DND-41 (cell line): ENCODE measurements around the gene FAM131C.
"Not testable (repeated sequence)": the region's sequence is repeated elsewhere in the genome, so short reads cannot be mapped to it uniquely, and the experiment has no call there.

ENCODE experiments used
- ATAC-seq: fragments of 200-7000 bp; cut with Tn5 transposase; 3 replicates; pipeline ENCODE4 v1.9.1; 2021; ENCODE audit warnings: low read depth; ENCODE audit not compliant: insufficient read depth
- DNase-seq: peaks from one replicate; pipeline ENCODE4 v3.0.0-alpha.2; 2020
- H2AFZ ChIP-seq: 2 replicates; pipeline ENCODE4 v1.6.0; 2012; ENCODE audit warnings: low read depth, low read length
- H3K27ac ChIP-seq: 2 replicates; pipeline ENCODE4 v1.5.1; 2012; ENCODE audit warnings: low read length, inconsistent platforms
- H3K27me3 ChIP-seq: fragments of 200-600 bp; sonication (generic); 2 replicates; pipeline ENCODE4 v1.6.0; 2012; ENCODE audit warnings: low read length, mild to moderate bottlenecking, inconsistent platforms; ENCODE audit not compliant: insufficient read depth, poor library complexity
- H3K36me3 ChIP-seq: 2 replicates; pipeline ENCODE4 v1.5.1; 2012; ENCODE audit warnings: low read length, inconsistent platforms; ENCODE audit not compliant: insufficient read depth
- H3K4me1 ChIP-seq: 2 replicates; pipeline ENCODE4 v1.5.1; 2012; ENCODE audit warnings: mild to moderate bottlenecking, low read length; ENCODE audit not compliant: insufficient read depth
- H3K4me2 ChIP-seq: 2 replicates; pipeline ENCODE4 v1.6.0; 2012; ENCODE audit warnings: mild to moderate bottlenecking, moderate library complexity, low read length, inconsistent platforms; ENCODE audit not compliant: insufficient read depth
- H3K4me3 ChIP-seq, 2 experiments: fragments of 200-600 bp in 1 of 2; shearing (Covaris generic) in 1 of 2; 2 replicates each; pipeline ENCODE4 v1.5.1; 2012 to 2016; ENCODE audit warnings: inconsistent platforms in 2 of 2, low read length in 2 of 2, mild to moderate bottlenecking in 2 of 2, low read depth in 1 of 2, moderate library complexity in 1 of 2
- H3K79me2 ChIP-seq: 2 replicates; pipeline ENCODE4 v1.6.0; 2012; ENCODE audit warnings: low read length, inconsistent platforms; ENCODE audit not compliant: insufficient read depth
- H3K9ac ChIP-seq: 2 replicates; pipeline ENCODE4 v1.6.0; 2012; ENCODE audit warnings: low read depth, mild to moderate bottlenecking, inconsistent platforms, low read length, moderate library complexity
- H3K9me3 ChIP-seq: 2 replicates; pipeline ENCODE4 v1.5.1; 2012; ENCODE audit warnings: low read length, moderate library complexity, mild to moderate bottlenecking, inconsistent platforms; ENCODE audit not compliant: insufficient read depth, severe bottlenecking
- H4K20me1 ChIP-seq: 2 replicates; pipeline ENCODE4 v1.6.0; 2012; ENCODE audit warnings: low read length; ENCODE audit not compliant: insufficient read depth
- CTCF ChIP-seq: IDR thresholded peaks from 2 replicates; pipeline ENCODE4 v1.5.1; 2012; ENCODE audit warnings: borderline replicate concordance, low read length, moderate library complexity, mild to moderate bottlenecking; ENCODE audit not compliant: poor library complexity, severe bottlenecking; ENCODE audit errors: extremely low read depth
- EZH2 ChIP-seq: IDR thresholded peaks from 3 replicates; pipeline ENCODE4 v1.6.1; 2012; ENCODE audit warnings: borderline replicate concordance, low read depth, mild to moderate bottlenecking, moderate library complexity, low read length, inconsistent platforms; ENCODE audit not compliant: severe bottlenecking

FAM131C gene

DNA sequence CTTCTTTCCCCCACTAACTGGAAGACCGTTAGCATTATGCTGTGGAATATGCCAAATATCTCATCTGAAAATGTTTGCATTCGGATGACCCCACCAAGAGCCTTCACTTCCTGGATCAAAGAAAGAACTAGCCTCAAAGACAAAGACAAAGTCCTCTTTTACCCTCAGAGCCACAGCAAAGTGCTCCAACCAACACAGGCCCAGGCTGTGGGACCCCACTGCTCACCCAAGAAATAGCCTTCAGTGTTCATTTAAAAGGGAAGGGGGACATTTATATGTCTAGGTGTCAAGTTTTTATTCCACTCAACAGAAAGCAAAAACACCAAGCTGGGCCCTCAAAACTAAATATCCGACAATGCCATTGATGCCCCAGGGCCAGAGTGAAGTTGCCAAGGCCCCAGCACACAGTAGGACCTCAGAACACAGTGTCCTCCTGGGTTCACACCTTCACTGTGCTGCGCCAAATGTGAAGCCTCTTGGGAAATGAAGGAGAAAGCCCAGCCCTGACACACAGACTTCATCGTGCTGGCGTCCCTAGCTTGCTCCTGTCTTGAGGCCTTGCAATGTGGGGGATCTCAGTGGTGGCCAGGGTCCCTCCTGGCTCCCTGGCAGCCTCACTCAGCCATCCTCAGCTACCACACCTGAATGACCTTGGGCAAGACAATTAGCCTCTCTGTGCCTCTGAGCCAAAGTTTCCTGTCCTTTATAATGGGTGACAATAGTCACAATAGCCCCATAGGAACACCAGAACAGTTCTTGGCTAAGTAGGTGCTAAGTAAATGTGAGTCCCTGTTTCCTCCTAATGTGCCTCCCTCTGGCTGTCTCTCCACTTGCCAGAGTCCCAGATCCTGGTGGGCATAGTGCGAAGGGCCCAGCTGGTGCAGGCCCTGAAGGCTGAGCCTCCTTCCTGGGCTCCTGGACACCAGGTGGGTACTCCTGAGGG lies 18.6 kb downstream of the FAM131C start:
- H3K4me3 ChIP-seq, result no peak overlapping the region
- no peak for TF ChIP-seq EZH2
- no peak for TF ChIP-seq CTCF
- no peaks in the 10 kb centered on the region for H3K79me2 ChIP-seq
- H3K9me3 ChIP-seq, result no peaks in the 10 kb centered on the region
- no peak overlapping the region for H3K4me2 ChIP-seq
- H3K4me1 ChIP-seq, result no peaks in the 10 kb centered on the region
- DNase-seq, result no peak
- no peak overlapping the region for H3K27ac ChIP-seq
- ATAC-seq, result no peak
- no peak overlapping the region for H3K9ac ChIP-seq
- H3K36me3 ChIP-seq, result no peaks in the 10 kb centered on the region
- no peaks in the 10 kb centered on the region for H3K27me3 ChIP-seq
- H4K20me1 ChIP-seq, result no peaks in the 10 kb centered on the region
- H2AFZ ChIP-seq, result no peak overlapping the region

DNA sequence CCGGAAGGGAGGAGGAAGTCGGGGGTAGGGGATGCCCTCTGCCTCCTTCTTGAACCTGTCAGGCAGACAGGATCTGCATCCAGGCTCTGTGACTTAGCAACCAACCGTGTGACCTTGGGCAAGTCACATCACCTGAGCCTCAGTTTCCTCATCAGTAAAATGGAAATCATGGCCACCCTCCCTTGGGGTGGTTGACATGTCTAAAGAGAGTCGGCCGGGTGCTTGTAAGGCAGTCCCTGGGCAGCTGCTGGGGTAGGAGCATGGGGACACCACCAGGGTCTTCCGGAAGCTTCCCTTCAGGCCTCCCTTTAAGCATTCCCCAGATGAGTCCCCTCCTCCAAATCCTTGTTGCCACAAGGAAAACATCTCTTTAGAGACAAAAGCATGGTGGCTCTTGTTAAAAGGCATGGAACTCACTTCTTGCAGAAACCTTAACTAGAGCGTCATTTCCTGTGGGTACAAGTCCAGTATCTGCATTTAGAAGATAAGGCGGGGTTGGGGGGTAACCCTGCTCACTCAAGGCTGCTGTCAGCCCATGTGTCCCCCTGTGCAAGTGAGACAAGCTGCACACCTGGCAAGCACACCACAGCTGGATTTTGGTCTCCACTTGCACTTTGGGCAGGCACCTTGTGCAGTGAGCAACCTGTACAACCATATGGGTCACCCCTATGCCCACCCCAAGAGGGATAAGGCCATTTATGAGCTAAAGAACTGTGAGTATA lies 19.5 kb downstream of the FAM131C start:
- H3K4me2 ChIP-seq, result no peak overlapping the region
- H4K20me1 ChIP-seq, result no peaks in the 10 kb centered on the region
- H3K36me3 ChIP-seq, result no peaks in the 10 kb centered on the region
- no peaks in the 10 kb centered on the region for H3K79me2 ChIP-seq
- no peak overlapping the region for H3K4me3 ChIP-seq
- no peaks in the 10 kb centered on the region for H3K27me3 ChIP-seq
- H2AFZ ChIP-seq, result no peak overlapping the region
- no peak overlapping the region for H3K9ac ChIP-seq
- no peaks in the 10 kb centered on the region for H3K9me3 ChIP-seq
- no peak overlapping the region for H3K27ac ChIP-seq
- DNase-seq, result no peak
- H3K4me1 ChIP-seq, result no peaks in the 10 kb centered on the region
- no peak for ATAC-seq
- no peak for TF ChIP-seq CTCF
- no peak for TF ChIP-seq EZH2

GRCh38 chr1:16051949-16052348 lies 21.5 kb downstream of the FAM131C start:
- ATAC-seq, H3K79me2 ChIP-seq, DNase-seq, H3K36me3 ChIP-seq, H4K20me1 ChIP-seq, H3K9ac ChIP-seq, H3K27me3 ChIP-seq, H3K4me2 ChIP-seq, H3K27ac ChIP-seq, H3K9me3 ChIP-seq, H3K4me3 ChIP-seq, H3K4me1 ChIP-seq, H2AFZ ChIP-seq: not testable (repeated sequence)

DNA sequence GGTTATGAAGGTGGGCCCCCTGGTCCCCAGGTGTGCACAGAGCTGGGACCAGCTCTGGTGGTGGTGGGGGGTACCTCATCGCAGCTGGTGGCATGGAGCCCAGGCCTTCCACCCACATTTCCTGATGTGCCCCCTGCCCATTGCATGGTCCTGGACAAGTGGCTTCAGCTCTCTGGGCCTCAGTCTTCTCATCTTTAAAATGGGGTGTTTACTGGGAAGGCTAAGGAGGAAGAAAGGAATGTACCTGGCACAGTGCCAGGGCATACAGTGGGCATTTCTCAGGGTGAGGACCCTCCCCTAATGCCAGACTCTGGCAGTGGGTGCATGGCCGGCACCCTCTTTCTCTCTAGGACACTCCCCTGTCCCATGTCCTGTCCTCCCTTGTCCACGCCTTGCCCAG lies 22.4 kb downstream of the FAM131C start:
- Histone ChIP-seq H3K79me2 (no peaks in the 10 kb centered on the region), H3K4me1 (no peaks in the 10 kb centered on the region), H3K36me3 (no peaks in the 10 kb centered on the region), H3K4me2 (no peak overlapping the region), H4K20me1 (no peaks in the 10 kb centered on the region), H3K9me3 (no peaks in the 10 kb centered on the region), H3K27ac (no peak overlapping the region), H3K9ac (no peak overlapping the region), H2AFZ (no peak overlapping the region), H3K4me3 (no peak overlapping the region), H3K27me3 (no peaks in the 10 kb centered on the region)
- DNase-seq (no peak), ATAC-seq (no peak)
- TF ChIP-seq EZH2 (no peak), CTCF (no peak)
